Measurements from ENCODE around the gene CEP152. TPM values are rescaled to one million over a fixed set of nuclear protein-coding genes. Genes with fewer than 3 reads are reported as not detected.

CEP152 gene
- total RNA-seq, 1 experiment from 2014 or later = 24.6 TPM

DNA sequence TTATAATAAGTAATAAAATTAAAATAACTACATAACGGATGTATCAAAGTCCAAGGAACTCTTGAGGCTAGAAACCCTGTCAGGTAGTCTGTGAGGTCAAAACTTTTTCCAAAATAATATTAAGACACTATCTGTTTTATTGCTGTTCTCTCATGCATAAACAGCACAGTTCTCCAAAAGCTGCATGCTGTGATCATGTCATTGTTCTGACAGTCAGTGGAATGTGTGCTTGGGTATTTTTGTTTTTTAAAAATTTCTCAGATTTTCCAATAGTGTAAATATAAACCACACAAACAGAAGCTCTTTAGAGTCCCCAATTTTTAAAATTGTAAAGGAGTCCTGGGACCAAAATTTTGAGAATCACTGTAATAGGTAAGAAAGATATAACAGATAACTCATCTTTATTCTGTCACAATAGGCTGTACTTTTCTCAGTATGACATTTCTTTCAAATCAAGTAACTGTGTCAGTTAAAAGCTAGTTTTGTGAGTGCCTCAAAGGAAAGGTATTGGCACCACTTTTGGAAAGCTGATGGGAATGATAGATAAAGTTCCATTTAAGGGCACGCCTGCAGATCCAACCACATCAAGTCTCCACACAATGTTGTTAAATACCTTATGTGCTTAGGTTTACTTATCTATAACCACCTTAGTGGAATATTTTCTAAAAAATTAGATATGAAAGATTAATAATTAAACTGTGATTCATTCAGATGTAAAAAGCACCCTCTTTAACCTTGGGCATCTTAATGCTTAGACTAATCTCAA lies 49.3 kb downstream of the CEP152 start:
- Histone ChIP-seq H2AFZ (no peak overlapping the region), H3K4me2 (no peak overlapping the region), H3K4me3 (no peak overlapping the region), H3K9me2 (ENCODE audit: insufficient read depth) (no peaks in the 10 kb centered on the region), H3K9me3 (ENCODE audit: insufficient read depth, low read depth) (no peaks in the 10 kb centered on the region), H3K36me3 (ENCODE audit: low read depth) (no peaks in the 10 kb centered on the region), H3K4me1 (replicated peaks; ENCODE audit: insufficient read depth) (no peaks in the 10 kb centered on the region), H3K79me2 (ENCODE audit: low read depth) (no peaks in the 10 kb centered on the region), H3K27me3 (ENCODE audit: insufficient read depth, low read depth) (no peaks in the 10 kb centered on the region), H3K27ac (no peak overlapping the region), H4K20me1 (ENCODE audit: insufficient read depth) (no peaks in the 10 kb centered on the region), H3F3A (ENCODE audit: insufficient read depth, low read depth) (no peaks in the 10 kb centered on the region)
- no peak for DNase-seq
- intact Hi-C loops (cut with micrococcal nuclease; ENCODE audit: unreplicated experiment) = no loop called here
- no peak for TF ChIP-seq EZH2 (IDR thresholded peaks at IDR 0.05; ENCODE audit: low read depth)
- no peak for TF ChIP-seq CTCF (conservative IDR thresholded peaks at IDR 0.05)
- ChIA-PET POLR2A (ENCODE audit: unreplicated experiment) (no interaction called here), CTCF (no interaction called here)
- no TSS peak for BruUV-seq (replicated peaks)

DNA sequence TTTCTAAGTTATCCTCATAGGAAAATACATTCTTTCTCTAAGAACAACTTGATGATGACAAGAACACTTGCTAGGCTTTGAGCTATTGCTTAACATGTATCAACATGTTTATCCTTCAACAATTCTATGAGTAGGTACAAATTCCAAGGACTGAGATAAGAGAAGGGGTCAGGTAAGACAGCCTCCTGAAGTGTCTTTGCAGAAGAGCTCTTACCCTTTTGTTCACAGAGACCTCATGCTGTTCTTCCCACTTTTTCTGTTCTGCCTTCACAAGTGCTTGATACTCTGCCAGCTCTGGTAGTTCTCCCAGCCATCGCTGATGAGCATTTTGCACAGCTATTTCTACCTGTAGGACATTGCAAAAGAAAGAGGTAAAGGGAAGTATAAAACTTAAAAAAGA lies 50.9 kb downstream of the CEP152 start:
- H3K27ac ChIP-seq = no peak overlapping the region
- TF ChIP-seq CTCF (conservative IDR thresholded peaks at IDR 0.05) (no peak), EZH2 (IDR thresholded peaks at IDR 0.05; ENCODE audit: low read depth) (no peak)
- H3K79me2 ChIP-seq (ENCODE audit: low read depth) = no peaks in the 10 kb centered on the region
- no peaks in the 10 kb centered on the region for H4K20me1 ChIP-seq (ENCODE audit: insufficient read depth)
- H3K27me3 ChIP-seq (ENCODE audit: insufficient read depth, low read depth) = no peaks in the 10 kb centered on the region
- H3F3A ChIP-seq (ENCODE audit: insufficient read depth, low read depth) = no peaks in the 10 kb centered on the region
- no peak for DNase-seq
- CTCF ChIA-PET = no interaction called here
- no peak overlapping the region for H2AFZ ChIP-seq
- no peaks in the 10 kb centered on the region for H3K9me3 ChIP-seq (ENCODE audit: insufficient read depth, low read depth)
- intact Hi-C loops (cut with micrococcal nuclease; ENCODE audit: unreplicated experiment) = no loop called here
- POLR2A ChIA-PET (ENCODE audit: unreplicated experiment) = no interaction called here
- BruUV-seq (replicated peaks) = no TSS peak
- H3K9me2 ChIP-seq (ENCODE audit: insufficient read depth) = no peaks in the 10 kb centered on the region
- H3K4me2 ChIP-seq = no peak overlapping the region
- no peaks in the 10 kb centered on the region for H3K4me1 ChIP-seq (replicated peaks; ENCODE audit: insufficient read depth)
- H3K4me3 ChIP-seq = no peak overlapping the region
- H3K36me3 ChIP-seq (ENCODE audit: low read depth) = no peaks in the 10 kb centered on the region

- H3K36me3 ChIP-seq (ENCODE audit: low read depth) = no peaks in the 10 kb centered on the region
Measured at GRCh38 chr15:48757661-48758060, 53.2 kb downstream of the CEP152 start.

More at GRCh38 chr15:48757661-48758060, 53.2 kb downstream of the CEP152 start:
- ChIA-PET POLR2A (ENCODE audit: unreplicated experiment) (no interaction called here), CTCF (no interaction called here)
- no peaks in the 10 kb centered on the region for H3K9me3 ChIP-seq (ENCODE audit: insufficient read depth, low read depth)
- H3F3A ChIP-seq (ENCODE audit: insufficient read depth, low read depth) = no peaks in the 10 kb centered on the region
- no peaks in the 10 kb centered on the region for H3K27me3 ChIP-seq (ENCODE audit: insufficient read depth, low read depth)
- H4K20me1 ChIP-seq (ENCODE audit: insufficient read depth) = no peaks in the 10 kb centered on the region
- H3K27ac ChIP-seq = no peak overlapping the region
- no peaks in the 10 kb centered on the region for H3K79me2 ChIP-seq (ENCODE audit: low read depth)
- no peak overlapping the region for H3K4me3 ChIP-seq
- intact Hi-C loops (cut with micrococcal nuclease; ENCODE audit: unreplicated experiment) = no loop called here
- no peak overlapping the region for H3K4me2 ChIP-seq
- no TSS peak for BruUV-seq (replicated peaks)
- H3K9me2 ChIP-seq (ENCODE audit: insufficient read depth) = no peaks in the 10 kb centered on the region
- no peak for DNase-seq
- no peaks in the 10 kb centered on the region for H3K4me1 ChIP-seq (replicated peaks; ENCODE audit: insufficient read depth)
- H2AFZ ChIP-seq = no peak overlapping the region
- TF ChIP-seq EZH2 (IDR thresholded peaks at IDR 0.05; ENCODE audit: low read depth) (no peak), CTCF (conservative IDR thresholded peaks at IDR 0.05) (no peak)

All from PC-9 (cell line).